SHP77 (cell line): ENCODE results near the gene CA10.

Experiments
- DNase-seq, 2 experiments: peaks; one replicate each; lab custom pipeline; 2025; lab: John Stamatoyannopoulos, UW

CA10 gene

DNA sequence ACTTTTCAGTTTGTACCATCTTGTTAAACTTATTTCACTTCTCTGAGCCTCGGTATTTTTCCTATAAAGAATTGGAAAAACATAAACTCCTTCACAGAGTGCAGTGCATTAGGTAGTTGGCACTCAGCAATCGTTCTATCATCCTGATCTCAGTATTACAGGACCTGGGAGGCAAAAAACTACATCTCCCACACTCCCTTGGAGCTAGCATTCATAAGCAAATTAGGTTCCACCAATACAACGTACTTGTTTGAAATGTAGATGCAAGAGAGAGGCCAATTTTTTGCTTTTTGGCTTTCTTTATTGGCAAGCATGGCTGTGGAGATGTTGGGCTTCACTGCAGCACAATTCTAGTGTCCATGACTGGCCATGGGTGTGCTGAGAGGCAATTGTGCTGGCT lies 285.2 kb downstream of the CA10 start:
- no peak for DNase-seq

DNA sequence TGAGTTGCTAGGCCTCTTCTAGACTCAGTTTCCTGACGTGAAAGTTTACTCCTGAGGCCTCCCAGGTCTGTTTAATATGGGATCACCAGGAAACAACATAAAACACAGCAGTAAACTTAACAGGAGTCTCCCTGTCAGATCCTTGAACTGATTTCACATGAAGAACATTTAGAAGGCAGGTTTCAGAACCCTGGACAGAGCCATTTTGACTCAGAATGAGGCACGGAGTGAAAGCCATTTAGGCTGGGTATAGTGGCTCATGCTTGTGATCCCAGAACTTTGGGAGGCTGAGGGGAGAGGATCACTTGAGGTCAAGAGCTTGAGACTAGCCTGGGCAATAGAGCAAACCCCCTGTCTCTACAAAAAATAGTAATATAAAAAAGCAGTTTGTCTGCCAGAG lies 289.1 kb downstream of the CA10 start:
- no peak for DNase-seq

DNA sequence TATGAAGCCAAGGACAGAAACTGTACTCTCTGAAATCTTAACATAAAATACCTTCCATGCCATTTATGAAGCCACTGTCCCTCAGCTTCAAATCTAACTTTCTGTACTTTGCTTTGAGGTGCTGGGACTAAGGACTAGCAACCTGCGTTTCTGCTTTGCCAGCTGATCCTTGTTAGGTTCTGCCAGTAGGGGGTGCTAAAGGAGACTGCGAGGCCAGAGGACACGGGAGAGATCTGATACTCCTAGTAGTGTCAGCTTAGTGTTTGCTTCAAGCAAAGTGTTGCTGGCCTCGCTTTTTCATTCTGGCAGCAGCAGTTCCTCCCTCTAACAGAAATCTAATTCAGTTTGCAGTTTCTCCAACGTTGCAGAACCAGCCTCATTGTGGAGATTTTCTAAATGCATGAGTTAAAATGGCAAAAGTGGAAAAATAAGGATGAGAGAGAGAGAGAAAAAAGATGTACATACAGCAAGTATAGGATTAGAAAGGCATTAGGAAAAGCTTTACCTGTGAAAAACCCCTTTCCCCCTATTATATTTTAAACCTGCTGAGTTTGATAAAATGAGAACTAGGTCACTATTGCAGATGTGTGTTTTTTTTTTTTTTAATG lies 297.5 kb downstream of the CA10 start:
- peak; percentile 65 to 74 for DNase-seq

DNA sequence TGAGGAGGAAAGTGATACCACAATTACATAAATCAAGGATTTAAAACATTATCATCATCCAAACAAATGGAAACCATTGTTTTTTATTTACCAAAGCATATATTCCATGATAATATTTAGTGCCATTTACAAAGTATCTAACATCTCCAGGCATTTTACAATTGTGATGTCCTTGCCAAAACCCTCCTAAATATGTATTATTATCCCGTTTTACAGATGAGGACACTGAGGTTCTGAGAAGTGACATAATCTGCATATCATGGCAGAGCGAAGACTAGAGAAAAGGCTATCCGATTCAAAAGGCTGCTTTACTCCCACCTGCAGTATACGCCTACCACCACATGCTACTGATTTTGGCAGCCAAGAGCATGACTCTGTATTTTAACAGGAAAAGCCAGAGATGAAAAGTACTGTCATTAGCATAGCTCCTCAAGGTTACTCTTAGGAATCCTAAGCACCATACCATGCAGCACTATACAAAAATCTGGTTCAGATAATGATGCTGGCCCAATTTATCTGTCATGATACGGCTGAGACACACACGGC lies 301.4 kb downstream of the CA10 start:
- DNase-seq = peak; percentile 30 to 62

DNA sequence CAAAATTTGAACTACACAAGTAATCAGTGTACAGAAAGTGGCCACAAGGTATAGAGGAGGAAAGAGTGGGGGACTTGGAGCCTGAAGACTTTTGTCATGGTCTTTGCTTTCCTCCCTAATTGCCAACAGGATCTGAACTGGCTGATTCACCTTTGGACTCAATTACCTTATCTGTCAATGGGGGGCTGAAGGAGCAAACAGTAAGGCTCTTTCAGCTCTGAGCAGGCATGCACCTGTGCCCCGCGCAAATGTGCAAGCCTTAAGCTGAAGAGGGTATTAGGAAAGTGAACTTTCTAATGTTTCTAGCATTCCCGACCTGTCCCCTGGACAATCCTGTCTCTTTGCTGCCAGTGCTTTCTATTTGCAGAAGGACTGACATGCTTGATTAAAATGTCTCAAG lies 302.7 kb downstream of the CA10 start:
- DNase-seq = no peak

DNA sequence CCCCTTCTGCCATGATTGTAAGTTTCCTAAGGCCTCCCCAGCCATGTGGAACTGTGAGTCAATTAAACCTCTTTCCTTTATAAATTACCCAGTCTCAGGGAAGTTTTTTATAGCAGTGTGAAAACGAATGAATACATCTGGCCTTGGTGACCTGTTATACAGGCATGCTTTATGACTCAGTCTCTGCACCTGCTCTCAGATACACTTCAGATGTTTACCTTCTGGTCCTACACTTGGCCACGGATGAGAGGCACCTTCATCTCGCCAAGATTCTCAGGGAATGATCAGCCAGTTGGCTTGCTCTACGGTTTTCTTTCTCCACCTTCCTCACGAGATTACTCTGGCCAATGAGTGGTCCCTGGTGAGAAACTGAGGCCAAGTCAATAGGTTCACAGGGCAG lies 304.7 kb downstream of the CA10 start:
- peak in 1 of 2 experiments; percentile 7 for DNase-seq

DNA sequence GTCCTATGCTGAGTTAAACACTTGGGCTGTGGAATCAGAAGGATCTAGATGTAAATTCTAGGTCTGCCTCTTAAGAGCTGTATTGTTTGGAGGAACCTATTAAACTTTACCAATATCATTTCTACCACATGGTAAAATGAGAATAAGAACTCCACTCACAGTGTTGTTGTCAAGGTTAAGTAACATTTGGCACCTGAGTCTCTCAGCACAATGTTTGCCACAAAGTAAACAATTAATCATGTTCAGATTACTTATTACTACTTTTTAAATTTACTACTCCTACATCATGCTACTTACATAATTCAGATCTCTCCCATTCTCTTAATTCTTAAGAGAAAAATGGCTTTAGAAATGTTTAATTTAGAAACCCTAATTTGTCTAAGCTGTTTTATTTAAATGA lies 305.9 kb downstream of the CA10 start:
- no peak for DNase-seq

DNA sequence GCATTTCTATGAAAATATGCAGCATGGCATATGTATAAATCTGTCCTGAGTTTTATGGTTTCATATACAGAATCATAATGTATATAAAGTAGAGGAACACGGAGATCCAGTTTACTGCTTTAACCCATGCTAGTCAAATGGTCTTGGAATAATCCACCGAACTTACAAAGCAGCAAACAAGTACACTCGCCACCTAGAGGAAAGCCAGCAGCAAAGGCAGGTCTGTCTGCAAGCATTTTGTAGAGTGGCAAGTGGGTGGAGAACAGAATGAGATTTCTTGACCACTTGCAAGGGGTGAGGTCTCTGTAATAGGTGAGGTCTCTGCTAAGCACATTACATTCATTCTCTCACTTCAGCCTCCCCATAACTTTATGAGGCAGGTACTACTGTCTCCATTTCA lies 308.3 kb downstream of the CA10 start:
- no peak for DNase-seq

DNA sequence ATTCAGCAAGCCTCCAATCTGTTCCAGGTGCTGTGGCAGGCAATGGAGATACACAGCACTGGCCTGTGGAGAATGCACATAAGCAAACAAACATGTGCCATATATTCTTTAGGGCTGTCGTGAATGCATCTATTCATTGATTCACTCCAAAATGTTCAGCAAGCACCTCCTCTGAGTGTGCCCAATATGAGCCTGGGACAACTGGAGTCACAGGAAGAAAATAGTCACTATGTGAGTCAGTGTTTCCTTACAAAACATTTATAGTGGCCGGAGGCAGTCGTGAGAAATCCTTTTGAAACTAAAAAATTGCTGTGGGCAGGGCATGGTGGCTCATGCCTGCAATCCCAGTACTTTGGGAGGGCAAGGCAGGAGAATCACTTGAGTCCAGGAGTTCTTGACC lies 310.1 kb downstream of the CA10 start:
- no peak for DNase-seq

DNA sequence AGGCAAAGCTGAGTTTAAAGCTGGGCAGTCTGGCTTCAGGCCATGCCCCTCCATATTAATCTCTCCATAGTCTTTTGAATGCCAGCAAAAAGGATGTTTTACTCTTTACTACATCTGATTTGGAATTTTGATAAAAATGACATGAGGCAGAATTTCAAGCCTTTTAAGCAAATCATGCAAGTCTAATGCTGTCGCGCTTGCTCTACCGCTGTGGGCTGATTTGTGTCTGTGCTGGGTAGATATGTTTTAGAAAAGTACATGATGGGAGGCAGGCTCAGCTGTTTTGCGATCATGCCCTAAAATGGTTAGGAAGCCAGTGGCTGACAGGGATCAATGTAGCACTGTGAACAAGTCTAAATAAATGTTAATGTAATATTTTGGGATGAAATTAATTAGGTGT lies 311.9 kb downstream of the CA10 start:
- no peak for DNase-seq

DNA sequence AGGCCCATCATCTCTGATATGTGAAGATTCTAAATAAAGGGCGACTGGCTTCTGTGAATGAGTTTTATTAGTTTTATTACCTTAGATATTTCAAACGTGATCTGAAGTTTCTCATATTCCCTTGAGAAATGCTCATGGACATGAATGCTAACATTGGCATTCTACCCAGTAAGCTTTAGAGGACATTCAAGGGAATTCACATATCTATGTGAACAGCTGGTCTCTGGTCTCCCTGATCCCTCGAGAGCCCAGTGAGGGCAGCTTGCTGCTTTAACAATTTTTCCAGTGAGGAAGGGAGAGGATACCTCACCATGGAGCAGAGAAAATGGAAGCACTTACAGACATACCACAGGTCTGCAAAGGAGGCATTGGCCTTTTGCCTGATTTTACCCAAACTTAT lies 312.7 kb downstream of the CA10 start:
- no peak for DNase-seq

DNA sequence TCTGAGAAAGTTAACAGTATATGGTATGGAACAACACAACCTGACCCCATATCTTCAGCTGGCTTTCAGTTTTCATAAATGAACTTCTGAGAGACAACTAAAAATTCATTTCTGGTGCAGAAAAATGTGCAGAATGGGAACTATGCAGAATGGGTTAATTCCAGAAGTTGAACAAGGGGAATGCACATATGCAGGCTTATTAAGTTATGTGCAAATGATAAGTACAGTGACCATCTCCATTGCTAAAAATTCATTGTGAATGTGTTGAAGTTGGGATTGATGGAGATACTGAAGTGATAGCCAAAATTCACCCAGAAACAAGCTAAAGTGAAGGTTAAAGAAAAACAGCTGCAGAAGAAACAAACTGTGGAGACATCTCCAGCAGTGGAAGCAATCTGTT lies 315.8 kb downstream of the CA10 start:
- no peak for DNase-seq

DNA sequence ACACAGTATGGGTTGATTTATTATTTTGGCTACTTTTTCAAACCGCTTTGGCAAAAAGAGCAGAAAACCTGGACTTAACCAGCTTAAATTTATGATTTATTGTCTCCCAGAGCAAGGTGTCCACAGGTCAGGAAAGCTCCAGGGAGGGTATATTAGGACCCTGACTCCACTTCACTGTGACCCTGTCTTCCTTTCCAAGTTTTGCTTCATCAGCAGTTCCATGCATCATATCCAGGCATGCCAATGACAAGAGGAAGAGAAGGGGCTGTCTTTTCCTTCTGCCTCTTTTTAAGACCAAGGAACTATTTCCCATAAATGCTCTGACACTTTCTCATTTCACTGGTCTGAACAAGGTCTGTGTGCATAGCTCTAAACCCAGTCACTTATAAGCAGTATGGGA lies 316.8 kb downstream of the CA10 start:
- DNase-seq = no peak

DNA sequence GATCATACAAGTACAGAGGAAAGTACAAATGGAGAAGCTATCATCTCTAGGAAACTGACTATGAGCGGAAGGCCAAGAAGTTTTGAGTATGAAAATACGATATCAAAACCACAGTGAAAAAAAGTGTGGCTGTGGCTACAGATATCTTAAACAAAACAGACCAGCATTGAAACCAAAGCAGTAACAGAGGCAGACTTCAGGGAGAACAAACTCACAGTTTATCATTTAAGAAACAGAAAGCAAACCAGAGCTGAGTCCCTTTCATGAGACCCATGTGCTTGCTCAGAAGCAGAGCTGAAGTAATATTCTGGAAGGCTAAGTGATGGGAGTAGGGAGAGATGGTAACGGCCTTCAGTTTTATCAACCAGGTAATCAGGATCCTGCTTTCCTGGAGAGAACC lies 317.8 kb downstream of the CA10 start:
- DNase-seq = no peak

DNA sequence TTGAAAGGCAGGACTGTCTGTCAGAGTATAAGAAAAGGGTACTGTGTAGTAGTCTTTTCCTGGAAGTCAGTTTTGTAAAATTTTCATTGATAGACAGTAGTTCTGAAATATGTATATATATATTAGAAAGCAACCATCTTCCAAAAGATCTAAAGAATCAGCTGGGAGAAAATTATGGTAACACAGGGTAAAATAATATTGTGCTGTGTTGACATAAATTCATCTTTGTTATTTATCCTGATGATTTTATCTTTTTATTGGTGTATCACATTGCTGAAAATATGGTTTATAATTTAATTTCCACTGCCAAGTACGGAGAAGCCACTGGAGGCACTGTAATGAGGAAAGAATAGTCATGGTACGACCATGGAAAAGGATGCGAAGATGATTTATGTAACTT lies 324.9 kb downstream of the CA10 start:
- no peak for DNase-seq

DNA sequence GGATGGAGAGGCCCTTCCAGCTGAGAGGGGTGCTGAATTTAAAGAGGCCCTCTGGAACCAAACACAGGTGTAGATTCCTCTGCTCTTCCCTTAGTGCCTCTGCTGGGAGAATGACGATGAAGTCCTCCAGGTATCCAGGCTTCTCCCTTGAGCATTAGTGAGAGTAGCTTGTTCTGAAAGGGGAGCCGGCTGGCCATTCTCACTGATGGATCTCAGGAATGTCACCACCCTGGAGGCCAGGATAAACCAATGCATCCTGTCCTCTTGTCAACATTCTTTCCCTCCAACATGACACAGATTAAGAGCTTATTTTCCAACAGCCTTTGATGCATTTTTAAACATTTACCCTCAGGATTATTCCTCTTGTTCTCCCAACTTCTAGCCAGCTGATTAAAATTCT lies 325.5 kb downstream of the CA10 start:
- no peak for DNase-seq

DNA sequence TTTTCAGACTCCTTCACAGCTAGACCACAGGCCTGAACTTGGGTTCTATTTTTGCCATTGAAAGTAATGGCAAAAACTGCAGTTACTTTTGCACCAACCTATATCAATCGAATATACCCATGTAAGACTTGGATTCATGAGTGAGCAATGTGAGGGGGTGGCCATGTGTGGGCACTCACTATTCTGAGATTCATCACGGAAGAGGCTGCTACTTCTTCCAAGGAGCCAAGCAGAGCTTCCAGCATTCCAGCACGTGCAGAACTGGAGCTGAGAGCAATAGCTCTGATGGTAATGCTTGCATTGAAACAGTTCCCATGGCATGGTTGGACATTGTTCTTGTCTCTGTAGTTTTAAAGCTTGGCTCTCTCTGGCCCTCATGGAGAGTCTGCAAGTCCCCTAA lies 327.6 kb downstream of the CA10 start:
- DNase-seq = no peak

DNA sequence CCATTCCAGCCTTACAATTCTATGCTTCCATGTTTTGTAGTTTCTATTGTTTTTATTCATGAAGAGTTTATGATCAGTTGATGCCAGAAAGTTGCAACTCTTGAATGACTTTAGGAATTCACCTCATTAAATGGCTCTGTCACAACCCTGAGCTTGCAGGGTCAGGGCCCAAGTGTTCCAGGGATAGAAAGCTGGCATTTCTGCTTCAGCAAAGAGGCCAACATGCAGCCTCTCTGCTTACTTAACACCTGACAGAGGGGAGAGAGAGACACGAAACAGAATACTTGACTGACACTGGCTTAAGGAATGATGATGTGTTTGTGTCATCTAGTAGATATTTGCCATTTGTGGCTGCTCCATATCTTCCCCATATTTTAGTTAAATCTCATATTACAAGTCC lies 328.1 kb downstream of the CA10 start:
- no peak for DNase-seq

DNA sequence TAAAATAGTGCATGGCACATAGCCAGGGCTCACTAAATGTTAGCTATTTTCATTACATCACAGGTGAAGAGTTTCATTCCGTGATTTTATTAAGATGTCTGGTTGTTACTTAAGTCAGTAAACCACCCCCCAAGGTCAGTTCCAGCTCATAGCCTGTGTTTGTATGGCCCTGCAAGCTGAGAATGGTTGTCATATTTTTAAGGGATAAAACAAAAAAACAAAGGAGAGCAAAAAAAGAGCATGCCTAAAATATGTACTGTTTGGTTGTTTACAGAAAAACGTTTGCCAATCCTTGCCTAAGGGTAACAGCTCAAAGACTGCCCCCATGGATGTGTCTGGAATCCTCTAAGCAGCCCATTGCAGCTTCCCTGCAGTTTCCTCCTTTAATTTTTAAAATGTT lies 329.6 kb downstream of the CA10 start:
- DNase-seq = no peak

DNA sequence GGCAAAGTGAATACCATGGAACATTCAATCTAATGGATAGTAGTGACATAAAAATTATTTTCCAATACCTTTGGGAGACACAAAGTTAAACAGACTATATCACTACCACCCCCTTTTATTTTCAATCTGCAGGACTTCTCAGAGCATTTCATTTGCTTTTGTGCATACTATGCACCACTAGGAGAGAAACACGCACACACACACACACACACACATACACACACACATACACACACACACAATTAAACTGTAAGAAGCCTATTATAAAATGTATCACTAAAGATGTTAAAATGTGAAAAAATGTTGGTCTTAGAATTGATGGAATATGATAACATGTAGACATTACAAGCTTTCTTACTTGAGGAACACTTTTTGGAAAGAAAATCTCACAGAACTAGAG lies 331.4 kb downstream of the CA10 start:
- no peak for DNase-seq

DNA sequence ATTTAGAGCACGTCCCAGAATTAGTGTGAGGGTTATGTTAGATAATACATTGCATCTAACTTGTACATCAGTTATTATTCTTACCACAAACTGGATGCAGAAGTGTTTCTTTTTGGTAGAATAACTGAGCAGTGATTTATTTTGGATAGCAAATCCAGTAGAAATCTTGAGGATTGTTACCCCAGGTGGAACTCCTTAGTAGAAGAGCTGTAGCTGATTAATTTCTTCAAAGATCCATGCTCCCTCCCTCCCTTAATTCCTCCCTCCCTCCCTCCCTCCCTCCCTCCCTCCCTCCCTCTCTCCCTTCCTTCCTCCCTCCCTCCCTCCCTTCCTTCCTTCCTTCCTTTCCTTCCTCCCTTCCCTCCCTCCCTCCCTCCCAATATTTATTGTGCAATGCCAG lies 337.7 kb downstream of the CA10 start:
- DNase-seq = no peak

DNA sequence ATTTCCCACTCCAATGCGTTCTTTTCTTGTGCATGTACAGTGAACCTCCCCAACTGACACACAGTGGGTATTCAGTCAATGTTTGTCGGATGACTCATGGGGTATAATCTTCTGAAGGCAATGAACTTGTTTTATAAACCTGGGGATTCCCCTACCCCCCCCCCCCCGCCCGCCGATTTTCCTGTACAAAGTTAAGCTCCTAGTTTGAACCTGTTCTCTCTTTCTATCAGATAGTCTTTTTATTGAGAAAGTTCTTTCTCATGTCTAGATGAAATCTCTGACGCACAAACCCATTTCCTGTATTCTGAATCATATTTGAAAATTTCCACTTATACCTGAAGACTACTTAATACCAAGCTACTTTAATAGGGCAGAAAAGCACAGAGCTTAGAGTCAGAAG lies 338.3 kb downstream of the CA10 start:
- no peak for DNase-seq

DNA sequence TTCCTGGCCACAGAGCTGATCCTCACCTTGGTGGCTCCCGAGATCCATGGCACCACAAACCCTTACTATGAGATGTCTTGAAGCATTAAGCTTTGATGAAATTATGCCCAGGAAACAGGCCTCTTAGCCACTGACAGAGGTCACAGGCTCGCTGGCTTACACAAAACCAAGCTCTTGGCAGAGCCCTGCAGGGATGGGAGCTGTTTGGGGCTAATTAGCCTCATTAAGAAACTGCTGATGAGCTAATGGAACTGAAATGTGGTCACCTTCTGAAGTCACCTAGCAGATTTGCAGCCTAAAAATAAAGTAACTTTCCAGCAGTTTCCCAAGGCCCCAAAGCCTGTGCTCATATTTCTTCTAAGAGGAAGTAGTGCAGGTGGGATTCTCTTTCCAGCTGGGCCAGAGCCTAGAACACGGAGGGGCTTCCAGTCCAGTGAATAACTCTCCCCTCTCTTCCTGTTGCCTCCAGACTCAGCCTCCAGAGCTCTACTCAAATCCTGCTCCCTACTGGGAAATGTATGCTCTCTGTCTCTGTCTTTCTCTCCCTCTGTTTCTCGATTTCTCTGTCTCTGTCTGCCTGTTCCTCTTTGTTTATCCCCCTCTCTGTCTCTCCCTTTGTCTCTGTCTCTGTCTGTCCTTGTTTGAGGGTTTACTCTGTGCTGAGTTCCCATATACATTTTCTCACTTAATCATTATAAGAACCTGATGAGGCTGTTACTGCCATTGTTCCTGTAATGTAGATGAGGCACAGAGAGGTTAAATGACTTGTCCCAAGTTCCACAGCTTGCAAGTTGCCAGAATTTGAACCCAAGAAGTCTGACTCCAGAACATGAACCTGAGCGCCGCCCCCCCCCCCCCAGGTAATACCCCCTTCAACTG lies 338.9 kb downstream of the CA10 start:
- no peak for DNase-seq

DNA sequence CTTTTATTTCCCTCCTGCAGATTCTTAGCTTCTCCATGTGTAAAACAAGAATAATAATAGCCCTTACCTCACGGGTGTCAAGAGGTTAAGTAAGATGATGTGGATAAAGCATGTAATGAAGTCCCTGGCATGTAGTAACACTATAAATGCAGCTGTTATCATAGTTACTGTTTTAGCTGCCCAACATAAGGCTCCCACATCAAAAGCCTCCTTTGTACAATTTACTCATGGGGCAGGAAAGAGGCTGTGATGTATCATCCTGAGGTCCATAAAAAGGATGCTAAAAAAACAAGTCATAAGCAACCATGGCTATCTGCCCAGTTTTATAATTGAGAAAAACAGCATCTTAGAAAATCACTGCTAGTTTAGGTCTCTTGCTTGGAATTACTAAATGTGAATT lies 339.7 kb downstream of the CA10 start:
- no peak for DNase-seq
